ENCODE measurements around the gene FNDC3B. TPM values are rescaled to one million over a fixed set of nuclear protein-coding genes. Genes with fewer than 3 reads are reported as not detected.

FNDC3B gene
- total RNA-seq, 4 donors from 2014 or later: 23.9 to 61.9 (median 37.0) TPM

GRCh38 chr3:172184106-172184822, 144.9 kb downstream of the FNDC3B start:
- Histone ChIP-seq H3K27me3 (no peaks in the 10 kb centered on the region), H3K36me3 (no peaks in the 10 kb centered on the region), H3K4me3 (no peak overlapping the region), H3K27ac (no peak overlapping the region), H3K9me3 (no peaks in the 10 kb centered on the region), H3K4me1 (peaks cover 20% of the 10 kb centered on the region)
- TF ChIP-seq POLR2A (IDR thresholded peaks at IDR 0.05): no peak
- TF ChIP-seq POLR2AphosphoS5 (IDR thresholded peaks at IDR 0.05): no peak
- 91% methylated on average over 3 of the region's 3 CpGs for WGBS
- no peak for DNase-seq (ENCODE audit: low spot score in 2 of 2)

GRCh38 chr3:172185907-172186306, 146.5 kb downstream of the FNDC3B start:
- H3K4me3 ChIP-seq: no peak overlapping the region
- peaks cover 15% of the 10 kb centered on the region for H3K4me1 ChIP-seq
- TF ChIP-seq CTCF (IDR thresholded peaks at IDR 0.05) (no peak), EP300 (IDR thresholded peaks at IDR 0.05) (no peak), POLR2A (IDR thresholded peaks at IDR 0.05) (no peak), POLR2AphosphoS5 (IDR thresholded peaks at IDR 0.05) (no peak)
- H3K27me3 ChIP-seq: no peaks in the 10 kb centered on the region
- WGBS: 49% methylated on average over 2 of the region's 2 CpGs
- no peak for DNase-seq (ENCODE audit: low spot score in 2 of 2)
- no peaks in the 10 kb centered on the region for H3K36me3 ChIP-seq
- no peak overlapping the region for H3K27ac ChIP-seq
- H3K9me3 ChIP-seq: no peaks in the 10 kb centered on the region

GRCh38 chr3:172186607-172187006, 147.2 kb downstream of the FNDC3B start:
- TF ChIP-seq CTCF (IDR thresholded peaks at IDR 0.05): no peak
- no peak for TF ChIP-seq EP300 (IDR thresholded peaks at IDR 0.05)
- TF ChIP-seq POLR2AphosphoS5 (IDR thresholded peaks at IDR 0.05): no peak
- no peaks in the 10 kb centered on the region for H3K27me3 ChIP-seq
- H3K4me1 ChIP-seq: peaks cover 14% of the 10 kb centered on the region
- no peak overlapping the region for H3K27ac ChIP-seq
- 90% methylated on average over 4 of the region's 4 CpGs for WGBS
- no peak for DNase-seq (ENCODE audit: low spot score in 2 of 2)
- H3K4me3 ChIP-seq: no peak overlapping the region
- no peaks in the 10 kb centered on the region for H3K36me3 ChIP-seq
- no peaks in the 10 kb centered on the region for H3K9me3 ChIP-seq

GRCh38 chr3:172187511-172187910, 148.1 kb downstream of the FNDC3B start:
- DNase-seq (ENCODE audit: low spot score in 2 of 2): no peak
- H3K36me3 ChIP-seq: no peaks in the 10 kb centered on the region
- 95% methylated on average over 6 of the region's 6 CpGs for whole genome bisulfite sequencing
- no peak overlapping the region for H3K27ac ChIP-seq
- TF ChIP-seq POLR2AphosphoS5 (IDR thresholded peaks at IDR 0.05) (no peak), EP300 (IDR thresholded peaks at IDR 0.05) (no peak), CTCF (IDR thresholded peaks at IDR 0.05) (no peak), POLR2A (IDR thresholded peaks at IDR 0.05) (no peak)
- no peaks in the 10 kb centered on the region for H3K27me3 ChIP-seq
- H3K9me3 ChIP-seq: no peaks in the 10 kb centered on the region
- H3K4me3 ChIP-seq: no peak overlapping the region
- peaks cover 5% of the 10 kb centered on the region for H3K4me1 ChIP-seq

- no peak for DNase-seq (ENCODE audit: low spot score in 2 of 2)
- Histone ChIP-seq H3K27me3 (no peaks in the 10 kb centered on the region), H3K36me3 (no peaks in the 10 kb centered on the region), H3K9me3 (no peaks in the 10 kb centered on the region), H3K4me3 (no peak overlapping the region), H3K4me1 (no peaks in the 10 kb centered on the region), H3K27ac (no peak overlapping the region)
- no peak for TF ChIP-seq POLR2AphosphoS5 (IDR thresholded peaks at IDR 0.05)
- TF ChIP-seq EP300 (IDR thresholded peaks at IDR 0.05): no peak
- no peak for TF ChIP-seq POLR2A (IDR thresholded peaks at IDR 0.05)
- TF ChIP-seq CTCF (IDR thresholded peaks at IDR 0.05): no peak
- 95% methylated on average over 11 of the region's 11 CpGs for WGBS
These were observed 149.1 kb downstream of the FNDC3B start for GRCh38 chr3:172188511-172188910.

All from suprapubic skin (tissue), 4 donors.